Measurements from ENCODE around the gene GPX3.

- TF ChIP-seq, protein P1, sequence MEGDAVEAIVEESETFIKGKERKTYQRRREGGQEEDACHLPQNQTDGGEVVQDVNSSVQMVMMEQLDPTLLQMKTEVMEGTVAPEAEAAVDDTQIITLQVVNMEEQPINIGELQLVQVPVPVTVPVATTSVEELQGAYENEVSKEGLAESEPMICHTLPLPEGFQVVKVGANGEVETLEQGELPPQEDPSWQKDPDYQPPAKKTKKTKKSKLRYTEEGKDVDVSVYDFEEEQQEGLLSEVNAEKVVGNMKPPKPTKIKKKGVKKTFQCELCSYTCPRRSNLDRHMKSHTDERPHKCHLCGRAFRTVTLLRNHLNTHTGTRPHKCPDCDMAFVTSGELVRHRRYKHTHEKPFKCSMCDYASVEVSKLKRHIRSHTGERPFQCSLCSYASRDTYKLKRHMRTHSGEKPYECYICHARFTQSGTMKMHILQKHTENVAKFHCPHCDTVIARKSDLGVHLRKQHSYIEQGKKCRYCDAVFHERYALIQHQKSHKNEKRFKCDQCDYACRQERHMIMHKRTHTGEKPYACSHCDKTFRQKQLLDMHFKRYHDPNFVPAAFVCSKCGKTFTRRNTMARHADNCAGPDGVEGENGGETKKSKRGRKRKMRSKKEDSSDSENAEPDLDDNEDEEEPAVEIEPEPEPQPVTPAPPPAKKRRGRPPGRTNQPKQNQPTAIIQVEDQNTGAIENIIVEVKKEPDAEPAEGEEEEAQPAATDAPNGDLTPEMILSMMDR (IDR thresholded peaks at IDR 0.05), result no peak
- TF ChIP-seq POLR2A (IDR thresholded peaks at IDR 0.05), result no peak
Measured at GRCh38 chr5:151016700-151017099, 3.7 kb upstream of the GPX3 start.
